Neuron (in vitro differentiated cells): Measurements from ENCODE around the gene GYPE.
"Not testable (repeated sequence)": the region's sequence is repeated elsewhere in the genome, so short reads cannot be mapped to it uniquely, and the experiment has no call there.

Experiments
- H2AFZ ChIP-seq: one replicate; pipeline ENCODE4 v1.6.1; 2013; ENCODE audit warnings: low read depth, mild to moderate bottlenecking, inconsistent platforms, low read length, moderate library complexity
- H3K27me3 ChIP-seq: one replicate; pipeline ENCODE4 v1.6.1; 2013; ENCODE audit warnings: low read length; ENCODE audit not compliant: insufficient read depth
- H3K36me3 ChIP-seq: one replicate; pipeline ENCODE4 v1.6.1; 2013; ENCODE audit warnings: low read length; ENCODE audit not compliant: insufficient read depth
- H3K4me1 ChIP-seq: one replicate; pipeline ENCODE4 v1.6.1; 2013; ENCODE audit warnings: low read length; ENCODE audit not compliant: insufficient read depth
- H3K4me3 ChIP-seq: 2 replicates; pipeline ENCODE4 v1.5.1; 2013; ENCODE audit warnings: mild to moderate bottlenecking, low read length, moderate library complexity
- H3K9me3 ChIP-seq: one replicate; pipeline ENCODE4 v1.6.1; 2013; ENCODE audit warnings: low read length

The GYPE gene

GRCh38 chr4:143905440-143905839 lies at the start of gene GYPE:
Gene GYPE (minus strand): TSS chr4:143905559. CDS start chr4:143905507, 52 bp downstream.
- H3K36me3 ChIP-seq, H3K4me3 ChIP-seq, H3K9me3 ChIP-seq, H3K4me1 ChIP-seq, H3K27me3 ChIP-seq, H2AFZ ChIP-seq: not testable (repeated sequence)

- H3K9me3 ChIP-seq, H3K36me3 ChIP-seq, H3K4me1 ChIP-seq, H3K27me3 ChIP-seq, H3K4me3 ChIP-seq, H2AFZ ChIP-seq: not testable (repeated sequence)
Observed at GRCh38 chr4:143951458-143951972, 46.2 kb upstream of the GYPE start.

GRCh38 chr4:143950967-143951366 lies 45.6 kb upstream of the GYPE start:
- H3K9me3 ChIP-seq, H2AFZ ChIP-seq, H3K4me1 ChIP-seq, H3K4me3 ChIP-seq, H3K27me3 ChIP-seq, H3K36me3 ChIP-seq: not testable (repeated sequence)

GRCh38 chr4:143950185-143950584 lies 44.8 kb upstream of the GYPE start:
- not testable (repeated sequence) for H3K36me3 ChIP-seq, H2AFZ ChIP-seq, H3K4me3 ChIP-seq, H3K27me3 ChIP-seq, H3K9me3 ChIP-seq, H3K4me1 ChIP-seq

- H2AFZ ChIP-seq, H3K4me1 ChIP-seq, H3K4me3 ChIP-seq, H3K27me3 ChIP-seq, H3K36me3 ChIP-seq, H3K9me3 ChIP-seq: not testable (repeated sequence)
Observed at GRCh38 chr4:143947493-143947892, 42.1 kb upstream of the GYPE start.

- H3K4me3 ChIP-seq, H3K9me3 ChIP-seq, H3K36me3 ChIP-seq, H2AFZ ChIP-seq, H3K27me3 ChIP-seq, H3K4me1 ChIP-seq: not testable (repeated sequence)
Observed at GRCh38 chr4:143940708-143941107, 35.3 kb upstream of the GYPE start.

- H3K9me3 ChIP-seq, result no peaks in the 10 kb centered on the region
- H3K36me3 ChIP-seq, result no peaks in the 10 kb centered on the region
- no peaks in the 10 kb centered on the region for H3K27me3 ChIP-seq
- no peak overlapping the region for H3K4me3 ChIP-seq
- no peak overlapping the region for H2AFZ ChIP-seq
- H3K4me1 ChIP-seq, result no peaks in the 10 kb centered on the region
Observed at GRCh38 chr4:143939528-143939927, 34.2 kb upstream of the GYPE start.

GRCh38 chr4:143938890-143939289 lies 33.5 kb upstream of the GYPE start:
- not testable (repeated sequence) for H3K27me3 ChIP-seq, H2AFZ ChIP-seq, H3K4me1 ChIP-seq, H3K4me3 ChIP-seq, H3K9me3 ChIP-seq, H3K36me3 ChIP-seq

- no peaks in the 10 kb centered on the region for H3K4me1 ChIP-seq
- H3K27me3 ChIP-seq, result no peaks in the 10 kb centered on the region
- no peaks in the 10 kb centered on the region for H3K36me3 ChIP-seq
- no peaks in the 10 kb centered on the region for H3K9me3 ChIP-seq
- H3K4me3 ChIP-seq, result no peak overlapping the region
- H2AFZ ChIP-seq, result no peak overlapping the region
Observed at GRCh38 chr4:143921181-143921580, 15.8 kb upstream of the GYPE start.

GRCh38 chr4:143916485-143916884 lies 11.1 kb upstream of the GYPE start:
- not testable (repeated sequence) for H3K27me3 ChIP-seq, H3K4me1 ChIP-seq, H3K36me3 ChIP-seq, H2AFZ ChIP-seq, H3K9me3 ChIP-seq, H3K4me3 ChIP-seq

GRCh38 chr4:143912478-143912877 lies 7.1 kb upstream of the GYPE start:
- H3K9me3 ChIP-seq, H3K27me3 ChIP-seq, H3K36me3 ChIP-seq, H3K4me3 ChIP-seq, H2AFZ ChIP-seq, H3K4me1 ChIP-seq: not testable (repeated sequence)

GRCh38 chr4:143911528-143912417 lies 6.4 kb upstream of the GYPE start:
- not testable (repeated sequence) for H3K27me3 ChIP-seq, H3K4me1 ChIP-seq, H2AFZ ChIP-seq, H3K36me3 ChIP-seq, H3K4me3 ChIP-seq, H3K9me3 ChIP-seq

- H3K4me1 ChIP-seq, H3K27me3 ChIP-seq, H2AFZ ChIP-seq, H3K9me3 ChIP-seq, H3K36me3 ChIP-seq, H3K4me3 ChIP-seq: not testable (repeated sequence)
Observed at GRCh38 chr4:143910906-143911305, 5.5 kb upstream of the GYPE start.

- not testable (repeated sequence) for H3K27me3 ChIP-seq, H3K4me3 ChIP-seq, H3K4me1 ChIP-seq, H2AFZ ChIP-seq, H3K9me3 ChIP-seq, H3K36me3 ChIP-seq
Observed at GRCh38 chr4:143907811-143908210, 2.5 kb upstream of the GYPE start.
